ENCODE results near the gene TJP1.

GRCh38 chr15:29724026-29724425 lies 98.2 kb downstream of the TJP1 start:
- TF ChIP-seq CTCF (IDR thresholded peaks at IDR 0.05 in 4 of 5, conservative IDR thresholded peaks at IDR 0.05 in 1 of 5) = no peak
- no peak for TF ChIP-seq POLR2A (IDR thresholded peaks at IDR 0.05)
